CD4-positive, alpha-beta T cell treated with Interferon gamma for 1 hour (primary cell): Measurements from ENCODE around the gene AKT1.

ENCODE experiments used
- DNase-seq: peaks from one replicate; pipeline ENCODE4 v3.0.0-alpha.2; 2020

AKT1 gene

GRCh38 chr14:104721505-104722431 is 73.8 kb downstream of the AKT1 start:
- no peak for DNase-seq
